Measurements from ENCODE around the gene IL1RAPL1. TPM values are rescaled to one million over a fixed set of nuclear protein-coding genes. Genes with fewer than 3 reads are reported as not detected.
"Not testable (repeated sequence)": the region's sequence is repeated elsewhere in the genome, so short reads cannot be mapped to it uniquely, and the experiment has no call there.

The IL1RAPL1 gene
- total RNA-seq, 3 donors from 2014 or later, result 0.16 to 0.44 TPM; not detected in 1

GRCh38 chrX:29297171-29297800 lies 710.0 kb downstream of the IL1RAPL1 start:
- H3K36me3 ChIP-seq, result no peaks in the 10 kb centered on the region
- no peak overlapping the region for H3K27ac ChIP-seq
- no peaks in the 10 kb centered on the region for H3K4me1 ChIP-seq
- H3K27me3 ChIP-seq, result peaks cover 0 to 7% of the 10 kb centered on the region in 2 donors
- no peak for DNase-seq (ENCODE audit: low spot score in 2 of 2)
- no peaks in the 10 kb centered on the region for H3K9me3 ChIP-seq
- TF ChIP-seq POLR2A (IDR thresholded peaks at IDR 0.05) (no peak), CTCF (IDR thresholded peaks at IDR 0.05) (no peak), POLR2AphosphoS5 (IDR thresholded peaks at IDR 0.05) (no peak)
- no peak overlapping the region for H3K4me3 ChIP-seq
- intact Hi-C loops (cut with DNase I; ENCODE audit: low total_unique reads), result no loop called here

- Histone ChIP-seq H3K27ac (no peak overlapping the region), H3K4me3 (no peak overlapping the region), H3K27me3 (peaks cover 0 to 9% of the 10 kb centered on the region in 2 donors), H3K36me3 (no peaks in the 10 kb centered on the region), H3K9me3 (no peaks in the 10 kb centered on the region), H3K4me1 (no peaks in the 10 kb centered on the region)
- TF ChIP-seq CTCF (IDR thresholded peaks at IDR 0.05) (no peak), POLR2AphosphoS5 (IDR thresholded peaks at IDR 0.05) (no peak), POLR2A (IDR thresholded peaks at IDR 0.05) (no peak)
- no peak for DNase-seq (ENCODE audit: low spot score in 2 of 2)
- intact Hi-C loops (cut with DNase I; ENCODE audit: low total_unique reads), result no loop called here
These were observed 712.4 kb downstream of the IL1RAPL1 start for GRCh38 chrX:29299684-29300083.

GRCh38 chrX:29308726-29309125 lies 721.5 kb downstream of the IL1RAPL1 start:
- no peak for TF ChIP-seq CTCF (IDR thresholded peaks at IDR 0.05)
- TF ChIP-seq POLR2A (IDR thresholded peaks at IDR 0.05), result no peak
- no peak for TF ChIP-seq POLR2AphosphoS5 (IDR thresholded peaks at IDR 0.05)
- H3K27me3 ChIP-seq, result peaks cover 0 to 17% of the 10 kb centered on the region in 2 donors
- H3K4me1 ChIP-seq, result no peaks in the 10 kb centered on the region
- H3K9me3 ChIP-seq, result no peaks in the 10 kb centered on the region
- H3K27ac ChIP-seq, result no peak overlapping the region
- DNase-seq (ENCODE audit: low spot score in 2 of 2), result no peak
- H3K4me3 ChIP-seq, result no peak overlapping the region
- H3K36me3 ChIP-seq, result no peaks in the 10 kb centered on the region
- intact Hi-C loops (cut with DNase I; ENCODE audit: low total_unique reads), result no loop called here

GRCh38 chrX:29315931-29316330 lies 728.7 kb downstream of the IL1RAPL1 start:
- no peaks in the 10 kb centered on the region for H3K4me1 ChIP-seq
- H3K36me3 ChIP-seq, result no peaks in the 10 kb centered on the region
- H3K9me3 ChIP-seq, result no peaks in the 10 kb centered on the region
- DNase-seq (ENCODE audit: low spot score in 2 of 2), result no peak
- no peak overlapping the region for H3K4me3 ChIP-seq
- no peak for TF ChIP-seq POLR2AphosphoS5 (IDR thresholded peaks at IDR 0.05)
- TF ChIP-seq POLR2A (IDR thresholded peaks at IDR 0.05), result no peak
- TF ChIP-seq CTCF (IDR thresholded peaks at IDR 0.05), result no peak
- peaks cover 0 to 7% of the 10 kb centered on the region in 2 donors for H3K27me3 ChIP-seq
- no peak overlapping the region for H3K27ac ChIP-seq
- intact Hi-C loops (cut with DNase I; ENCODE audit: low total_unique reads), result no loop called here

GRCh38 chrX:29318012-29318411 lies 730.8 kb downstream of the IL1RAPL1 start:
- TF ChIP-seq POLR2AphosphoS5 (IDR thresholded peaks at IDR 0.05) (no peak), POLR2A (IDR thresholded peaks at IDR 0.05) (no peak), CTCF (IDR thresholded peaks at IDR 0.05) (no peak)
- H3K27me3 ChIP-seq, result peaks cover 0 to 7% of the 10 kb centered on the region in 2 donors
- H3K27ac ChIP-seq, result no peak overlapping the region
- no peaks in the 10 kb centered on the region for H3K36me3 ChIP-seq
- DNase-seq (ENCODE audit: low spot score in 2 of 2), result no peak
- H3K4me1 ChIP-seq, result no peaks in the 10 kb centered on the region
- H3K4me3 ChIP-seq, result no peak overlapping the region
- intact Hi-C loops (cut with DNase I; ENCODE audit: low total_unique reads), result no loop called here
- no peaks in the 10 kb centered on the region for H3K9me3 ChIP-seq

GRCh38 chrX:29332429-29332828 lies 745.2 kb downstream of the IL1RAPL1 start:
- DNase-seq (ENCODE audit: low spot score in 2 of 2); H3K27ac ChIP-seq; H3K27me3 ChIP-seq; intact Hi-C loops (cut with DNase I; ENCODE audit: low total_unique reads); H3K4me1 ChIP-seq; H3K4me3 ChIP-seq; H3K36me3 ChIP-seq; H3K9me3 ChIP-seq: not testable (repeated sequence)

GRCh38 chrX:29333091-29333490 lies 745.8 kb downstream of the IL1RAPL1 start:
- H3K4me3 ChIP-seq; intact Hi-C loops (cut with DNase I; ENCODE audit: low total_unique reads); H3K27me3 ChIP-seq; H3K4me1 ChIP-seq; H3K9me3 ChIP-seq; H3K27ac ChIP-seq; DNase-seq (ENCODE audit: low spot score in 2 of 2); H3K36me3 ChIP-seq: not testable (repeated sequence)

Data from breast epithelium (tissue), 4 donors.